IMR-90 (cell line): ENCODE data around the gene NOL9. TPM values are rescaled to one million over a fixed set of nuclear protein-coding genes. Genes with fewer than 3 reads are reported as not detected.

Experiments used
- ATAC-seq: fragments of 200-7000 bp; cut with Tn5 transposase; 2 replicates; pipeline ENCODE4 v1.9.1; 2020; ENCODE audit warnings: low read depth, mild to moderate bottlenecking, moderate library complexity
- BruUV-seq: library from RNA; stranded (reverse); fragments of 400-500 nt; replicated peaks from 2 replicates; lab custom pipeline; 2021; lab: Mats Ljungman, UMichigan
- CTCF ChIA-PET: fragments of 300-600 bp; formaldehyde crosslinking; extraction: SDS; loops from one replicate; lab custom pipeline; 2021; ENCODE audit warnings: antibody characterized with exemption; lab: Yijun Ruan, JAX
- POLR2A ChIA-PET: fragments of 300-600 bp; sonication (Branson Sonifier 250); formaldehyde crosslinking; loops from one replicate; lab custom pipeline; 2022; ENCODE audit warnings: antibody characterized with exemption; ENCODE audit not compliant: unreplicated experiment; lab: Charles Lee
- DNase-seq: peaks from one replicate; pipeline ENCODE4 v3.0.0; 2013
- H2AFZ ChIP-seq: replicated peaks from 2 replicates; pipeline ENCODE3; 2013; ENCODE audit warnings: low read length, mild to moderate bottlenecking; ENCODE audit not compliant: poor library complexity
- H2AK5ac ChIP-seq: 2 replicates; pipeline ENCODE4 v1.6.1; 2013; ENCODE audit warnings: low read depth, low read length, inconsistent platforms
- H2AK9ac ChIP-seq: replicated peaks from 2 replicates; pipeline ENCODE3; 2013; ENCODE audit warnings: mild to moderate bottlenecking, low read depth, low read length, moderate library complexity; ENCODE audit not compliant: poor library complexity
- H2BK120ac ChIP-seq: 2 replicates; pipeline ENCODE4 v1.6.1; 2013; ENCODE audit warnings: low read depth, low read length, inconsistent platforms
- H2BK15ac ChIP-seq: 3 replicates; pipeline ENCODE4 v1.6.1; 2013; ENCODE audit warnings: low read depth, low read length, inconsistent platforms
- H2BK20ac ChIP-seq: 2 replicates; pipeline ENCODE4 v1.6.1; 2013; ENCODE audit warnings: low read depth, mild to moderate bottlenecking, inconsistent platforms, low read length, moderate library complexity
- H2BK5ac ChIP-seq: 2 replicates; pipeline ENCODE4 v1.6.1; 2013; ENCODE audit warnings: mild to moderate bottlenecking, low read depth, low read length, inconsistent platforms; ENCODE audit not compliant: poor library complexity, severe bottlenecking
- H3K14ac ChIP-seq: replicated peaks from 2 replicates; pipeline ENCODE4 v1.6.1; 2013; ENCODE audit warnings: low read depth, low read length, inconsistent platforms
- H3K18ac ChIP-seq: 2 replicates; pipeline ENCODE4 v1.6.1; 2013; ENCODE audit warnings: low read depth, low read length, control low read depth
- H3K23ac ChIP-seq: 2 replicates; pipeline ENCODE4 v1.6.1; 2013; ENCODE audit warnings: low read depth, low read length, inconsistent platforms
- H3K27ac ChIP-seq: 2 replicates; pipeline ENCODE4 v1.5.1; 2013; ENCODE audit warnings: mild to moderate bottlenecking, control low read depth, low read length; ENCODE audit not compliant: insufficient read depth
- H3K27me3 ChIP-seq: 2 replicates; pipeline ENCODE4 v1.6.1; 2013; ENCODE audit warnings: low read length; ENCODE audit not compliant: control insufficient read depth, insufficient read depth
- H3K36me3 ChIP-seq: 2 replicates; pipeline ENCODE4 v1.6.1; 2013; ENCODE audit warnings: low read length, mixed read lengths; ENCODE audit not compliant: control insufficient read depth, insufficient read depth
- H3K4ac ChIP-seq: 2 replicates; pipeline ENCODE4 v1.6.1; 2013; ENCODE audit warnings: low read depth, low read length, inconsistent platforms
- H3K4me1 ChIP-seq: 2 replicates; pipeline ENCODE4 v1.6.1; 2013; ENCODE audit warnings: low read length, mixed read lengths; ENCODE audit not compliant: control insufficient read depth, insufficient read depth
- H3K4me2 ChIP-seq: 2 replicates; pipeline ENCODE4 v1.6.1; 2013; ENCODE audit warnings: low read depth, mild to moderate bottlenecking, control low read depth, low read length, moderate library complexity
- H3K4me3 ChIP-seq: 2 replicates; pipeline ENCODE4 v1.5.1; 2013; ENCODE audit warnings: low read depth, mild to moderate bottlenecking, control low read depth, low read length, moderate library complexity; ENCODE audit not compliant: insufficient read depth
- H3K56ac ChIP-seq: 2 replicates; pipeline ENCODE4 v1.6.1; 2013; ENCODE audit warnings: low read length, inconsistent platforms; ENCODE audit not compliant: insufficient read depth; ENCODE audit errors: extremely low read depth
- H3K79me1 ChIP-seq, 2 experiments: 2 replicates each; pipeline ENCODE4 v1.6.1; 2013; ENCODE audit warnings: low read length in 2 of 2, inconsistent platforms in 1 of 2, low read depth in 1 of 2
- H3K9ac ChIP-seq: 2 replicates; pipeline ENCODE4 v1.6.1; 2013; ENCODE audit warnings: low read depth, low read length, control low read depth
- H3K9me1 ChIP-seq: 2 replicates; pipeline ENCODE4 v1.6.1; 2013; ENCODE audit warnings: low read length, inconsistent platforms; ENCODE audit not compliant: insufficient read depth
- H3K9me3 ChIP-seq: 2 replicates; pipeline ENCODE4 v1.6.1; 2013; ENCODE audit warnings: low read length; ENCODE audit not compliant: control insufficient read depth, insufficient read depth
- H4K20me1 ChIP-seq: 2 replicates; pipeline ENCODE4 v1.6.1; 2013; ENCODE audit warnings: low read length, inconsistent platforms; ENCODE audit not compliant: insufficient read depth
- H4K5ac ChIP-seq: 2 replicates; pipeline ENCODE4 v1.6.1; 2013; ENCODE audit warnings: mild to moderate bottlenecking, low read depth, low read length, control low read depth
- H4K8ac ChIP-seq, 2 experiments: 2 replicates each; pipeline ENCODE4 v1.6.1; 2013; ENCODE audit warnings: low read depth in 2 of 2, low read length in 2 of 2, control low read depth in 1 of 2, inconsistent platforms in 1 of 2
- H4K91ac ChIP-seq: 2 replicates; pipeline ENCODE4 v1.6.1; 2013; ENCODE audit warnings: low read depth, low read length, inconsistent platforms; ENCODE audit not compliant: insufficient read depth
- BHLHE40 ChIP-seq: fragments of 150-350 bp; IDR thresholded peaks from 2 replicates; pipeline ENCODE4 v1.6.1; 2016; ENCODE audit warnings: mild to moderate bottlenecking, low read depth, low read length
- CEBPB ChIP-seq: IDR thresholded peaks from 2 replicates; pipeline ENCODE4 v1.6.1; 2012; ENCODE audit warnings: low read depth, low read length, improper control_type of control experiment
- CTCF ChIP-seq: conservative IDR thresholded peaks from 2 replicates; pipeline ENCODE4 v1.5.1; 2012; ENCODE audit warnings: mild to moderate bottlenecking, low read depth, low read length, improper control_type of control experiment
- MAZ ChIP-seq: IDR thresholded peaks from 2 replicates; pipeline ENCODE4 v1.6.1; 2012; ENCODE audit warnings: low read depth, mild to moderate bottlenecking, low read length, improper control_type of control experiment, moderate library complexity, borderline replicate concordance
- NFE2L2 ChIP-seq: fragments of 150-350 bp; IDR thresholded peaks from 2 replicates; pipeline ENCODE4 v1.6.1; 2016; ENCODE audit warnings: low read depth, mild to moderate bottlenecking, low read length
- POLR2A ChIP-seq: IDR thresholded peaks from 2 replicates; pipeline ENCODE4 v1.6.1; 2012; ENCODE audit warnings: mild to moderate bottlenecking, low read depth, low read length
- RCOR1 ChIP-seq: IDR thresholded peaks from 2 replicates; pipeline ENCODE4 v1.6.1; 2012; ENCODE audit warnings: mild to moderate bottlenecking, low read length, improper control_type of control experiment; ENCODE audit not compliant: insufficient replicate concordance
- RFX5 ChIP-seq: IDR thresholded peaks from 2 replicates; pipeline ENCODE4 v1.8.0; 2012; ENCODE audit warnings: low read depth, mild to moderate bottlenecking, low read length, moderate library complexity
- SMC3 ChIP-seq: fragments of 150-350 bp; IDR thresholded peaks from 2 replicates; pipeline ENCODE4 v1.6.1; 2016; ENCODE audit warnings: low read depth, mild to moderate bottlenecking, antibody characterized with exemption, low read length, moderate library complexity
- USF2 ChIP-seq: fragments of 150-350 bp; IDR thresholded peaks from 2 replicates; pipeline ENCODE4 v1.6.1; 2017; ENCODE audit warnings: mild to moderate bottlenecking, antibody characterized with exemption, low read length, low read depth
- WGBS, 2 experiments: methylation state at CpG; one replicate each; pipeline versions ENCODE4 v1.1.5 to v1.1.7; 2013; ENCODE audit warnings: missing lambda C conversion rate in 2 of 2; ENCODE audit not compliant: insufficient read length in 1 of 2; ENCODE audit errors: extremely low coverage in 2 of 2; 5-methylcytosine and 5-hydroxymethylcytosine counted together
- dilution Hi-C: fragments of 300-500 bp; cut with HindIII; formaldehyde crosslinking; loops from one replicate; pipeline ENCODE4 v1.14.3; 2018; ENCODE audit warnings: low sequenced_read_pairs; ENCODE audit not compliant: unreplicated experiment
- in situ Hi-C: fragments of 300-500 bp; cut with MboI; formaldehyde crosslinking; loops from 3 replicates; pipeline ENCODE4 v1.14.3; 2019; ENCODE audit warnings: low sequenced_read_pairs, inconsistent platforms, mixed read lengths
- intact Hi-C: fragments of 100-400 bp; cut with micrococcal nuclease; formaldehyde crosslinking; loops from 2 replicates; pipeline ENCODE4 v1.10.0; 2022
- polyA plus RNA-seq, 3 experiments: library from polyadenylated mRNA; depleted of rRNA; stranded (reverse); fragments of >200 nt; gene quantifications; 2 replicates each; pipeline ENCODE4 v1.2.3, GENCODE V29; 2012; ENCODE audit warnings: low replicate concordance in 1 of 3
- total RNA-seq: library from RNA; depleted of rRNA; stranded (reverse); fragments of >200 nt; gene quantifications from 2 replicates; pipeline ENCODE4 v1.2.3, GENCODE V29; 2012

The NOL9 gene
- total and polyA plus RNA-seq, 2 of the 4 experiments (the other 2 are of a cell fraction): 13.0 to 19.2 TPM

GRCh38 chr1:6509919-6510291 is 44.4 kb downstream of the NOL9 start:
- H3K27me3 ChIP-seq: peaks cover 4% of the 10 kb centered on the region; the same call in 1 of the 2 replicates
- no peaks in the 10 kb centered on the region for H3K9me3 ChIP-seq
- H2AK9ac ChIP-seq: no peak overlapping the region
- POLR2A ChIA-PET: no interaction called here
- H4K8ac ChIP-seq: no peak overlapping the region
- no peak overlapping the region for H2AFZ ChIP-seq
- dilution Hi-C loops: no loop called here
- H3K23ac ChIP-seq: no peak overlapping the region
- H2BK20ac ChIP-seq: no peak overlapping the region
- in situ Hi-C loops: no loop called here
- no peak overlapping the region for H3K4ac ChIP-seq
- no peak overlapping the region for H3K9ac ChIP-seq
- H3K56ac ChIP-seq: no peak overlapping the region
- TF ChIP-seq CEBPB: no peak
- TF ChIP-seq SMC3: no peak
- TF ChIP-seq NFE2L2: no peak
- TF ChIP-seq USF2: no peak
- TF ChIP-seq CTCF: no peak
- no peak for TF ChIP-seq POLR2A
- TF ChIP-seq BHLHE40: no peak
- TF ChIP-seq RCOR1: no peak
- TF ChIP-seq MAZ: no peak
- TF ChIP-seq RFX5: no peak
- no peak overlapping the region for H3K4me3 ChIP-seq
- H3K18ac ChIP-seq: no peak overlapping the region
- DNase-seq: no peak
- no peaks in the 10 kb centered on the region for H3K79me1 ChIP-seq
- H3K14ac ChIP-seq: no peak overlapping the region
- no peak overlapping the region for H4K5ac ChIP-seq
- H3K27ac ChIP-seq: no peak overlapping the region
- H4K91ac ChIP-seq: no peak overlapping the region
- WGBS, 2 experiments: 97% methylated on average over 5 of the region's 10 CpGs; no CpG with 5 or more reads in 1 of the 2 experiments
- H2BK5ac ChIP-seq: no peak overlapping the region
- H2BK120ac ChIP-seq: no peak overlapping the region
- H2AK5ac ChIP-seq: no peak overlapping the region
- H4K20me1 ChIP-seq: no peaks in the 10 kb centered on the region
- no peaks in the 10 kb centered on the region for H3K4me1 ChIP-seq
- H3K4me2 ChIP-seq: no peak overlapping the region
- no peaks in the 10 kb centered on the region for H3K36me3 ChIP-seq
- intact Hi-C loops: no loop called here
- CTCF ChIA-PET: no interaction called here
- H3K9me1 ChIP-seq: no peaks in the 10 kb centered on the region
- no peak overlapping the region for H2BK15ac ChIP-seq
- no TSS peak for BruUV-seq
- ATAC-seq: peak; percentile 13; the same call in 1 of the 2 replicates
